Endothelial cell of umbilical vein (primary cell): ENCODE results near the gene C7orf25. TPM values are rescaled to one million over a fixed set of nuclear protein-coding genes. Genes with fewer than 3 reads are reported as not detected.

Experiments
- BruUV-seq: library from RNA; stranded (reverse); fragments of 400-500 nt; replicated peaks from 2 replicates; lab custom pipeline; 2021; lab: Mats Ljungman, UMichigan
- CTCF ChIA-PET: fragments of 300-600, 350-600 bp; sonication (Branson Sonifier 250); formaldehyde crosslinking; loops from one replicate; lab custom pipeline; 2021; ENCODE audit warnings: antibody characterized with exemption, inconsistent platforms; lab: Charles Lee
- POLR2A ChIA-PET: fragments of 300-600, 350-600 bp; sonication (Branson Sonifier 250); formaldehyde crosslinking; loops from one replicate; lab custom pipeline; 2021; ENCODE audit warnings: antibody characterized with exemption, inconsistent platforms; lab: Charles Lee
- DNase-seq: peaks from one replicate; pipeline ENCODE4 v3.0.0-alpha.2; 2011; ENCODE audit warnings: low read depth, low spot score
- FAIRE-seq: peaks from 2 replicates; lab custom pipeline; 2011; peaks lifted over from hg19 to GRCh38; lab: Jason Lieb, UNC
- H2AFZ ChIP-seq: 2 replicates; pipeline ENCODE4 v1.6.0; 2012; ENCODE audit warnings: low read depth, low read length, control low read depth, inconsistent platforms
- H3K27ac ChIP-seq: 2 replicates; pipeline ENCODE4 v1.5.1; 2011; ENCODE audit warnings: low read depth, mild to moderate bottlenecking, control low read depth, low read length, moderate library complexity; ENCODE audit not compliant: insufficient read depth
- H3K27me3 ChIP-seq, 2 experiments: 2 replicates each; pipeline versions ENCODE4 v1.6.0 to v1.6.1; 2011; ENCODE audit warnings: low read length in 2 of 2, mixed read lengths in 1 of 2; ENCODE audit not compliant: control insufficient read depth in 2 of 2, insufficient read depth in 2 of 2
- H3K36me3 ChIP-seq, 2 experiments: 2 replicates in 1 of 2; 3 replicates in 1 of 2; pipeline ENCODE4 v1.5.1; 2011; ENCODE audit warnings: low read length in 2 of 2, mild to moderate bottlenecking in 1 of 2, moderate library complexity in 1 of 2; ENCODE audit not compliant: control insufficient read depth in 2 of 2, insufficient read depth in 2 of 2; ENCODE audit errors: extremely low read depth in 1 of 2
- H3K4me1 ChIP-seq: 3 replicates; pipeline ENCODE4 v1.5.1; 2011; ENCODE audit warnings: mild to moderate bottlenecking, low read length; ENCODE audit not compliant: control insufficient read depth, insufficient read depth; ENCODE audit errors: extremely low read depth
- H3K4me2 ChIP-seq: 2 replicates; pipeline ENCODE4 v1.6.1; 2011; ENCODE audit warnings: low read length, control low read depth, mixed read lengths; ENCODE audit not compliant: insufficient read depth
- H3K4me3 ChIP-seq, 3 experiments: fragments of 200-600 bp in 1 of 3; sonication (generic), shearing (Covaris generic) in 1 of 3; replicated peaks in 1 of 3; 2 replicates each; pipeline ENCODE4 v1.5.1; 2011 to 2016; ENCODE audit warnings: control low read depth in 3 of 3, low read length in 3 of 3, mild to moderate bottlenecking in 2 of 3, inconsistent platforms in 1 of 3, low read depth in 1 of 3, moderate library complexity in 1 of 3; ENCODE audit not compliant: insufficient read depth in 1 of 3
- H3K79me2 ChIP-seq: 2 replicates; pipeline ENCODE4 v1.6.0; 2012; ENCODE audit warnings: low read length, inconsistent platforms; ENCODE audit not compliant: control insufficient read depth, insufficient read depth
- H3K9ac ChIP-seq: replicated peaks from 2 replicates; pipeline ENCODE3; 2011; ENCODE audit warnings: low read length, control low read depth; ENCODE audit not compliant: insufficient read depth; ENCODE audit errors: extremely low read depth
- H3K9me1 ChIP-seq: replicated peaks from 3 replicates; pipeline ENCODE4 v1.6.0; 2011; ENCODE audit warnings: mild to moderate bottlenecking, low read length; ENCODE audit not compliant: control insufficient read depth, insufficient read depth; ENCODE audit errors: extremely low read depth
- H3K9me3 ChIP-seq: replicated peaks from 2 replicates; pipeline ENCODE4 v1.5.1; 2012; ENCODE audit warnings: low read length, inconsistent platforms; ENCODE audit not compliant: control insufficient read depth, insufficient read depth
- H4K20me1 ChIP-seq: replicated peaks from 2 replicates; pipeline ENCODE3; 2011; ENCODE audit warnings: mild to moderate bottlenecking, low read length; ENCODE audit not compliant: control insufficient read depth, insufficient read depth; ENCODE audit errors: extremely low read depth
- CTCF ChIP-seq, 2 donors: IDR thresholded peaks; 1 replicate in 1 of 2; 2 replicates in 1 of 2; pipeline ENCODE4 v1.5.1; 2011; ENCODE audit warnings: low read length in 2 of 2, mild to moderate bottlenecking in 2 of 2, moderate library complexity in 2 of 2, control low read depth in 1 of 2, inconsistent platforms in 1 of 2, low read depth in 1 of 2; ENCODE audit not compliant: insufficient read depth in 1 of 2; ENCODE audit errors: extremely low read depth in 1 of 2
- EZH2 ChIP-seq: IDR thresholded peaks from 2 replicates; pipeline ENCODE4 v1.6.1; 2012; ENCODE audit warnings: borderline replicate concordance, low read depth, mild to moderate bottlenecking, moderate library complexity, low read length, inconsistent platforms; ENCODE audit not compliant: severe bottlenecking
- FOS ChIP-seq: IDR thresholded peaks from 2 replicates; pipeline ENCODE4 v1.6.1; 2011; ENCODE audit warnings: mild to moderate bottlenecking, low read length, moderate library complexity, borderline replicate concordance; ENCODE audit not compliant: insufficient read depth
- GATA2 ChIP-seq: IDR thresholded peaks from 2 replicates; pipeline ENCODE4 v1.7.0; 2011; ENCODE audit warnings: low read depth, mild to moderate bottlenecking, moderate library complexity, mixed read lengths, low read length; ENCODE audit not compliant: insufficient read length, insufficient read depth
- JUN ChIP-seq: IDR thresholded peaks from 2 replicates; pipeline ENCODE4 v1.6.1; 2011; ENCODE audit warnings: borderline replicate concordance, low read depth; ENCODE audit not compliant: insufficient read length, insufficient read depth
- MYC ChIP-seq: IDR thresholded peaks from one replicate; pipeline ENCODE4 v1.6.1; 2011; ENCODE audit warnings: mild to moderate bottlenecking, low read depth, low read length
- POLR2A ChIP-seq: IDR thresholded peaks from 2 replicates; pipeline ENCODE4 v1.6.1; 2012; ENCODE audit warnings: low read depth, mild to moderate bottlenecking, control low read depth, low read length
- POLR2AphosphoS5 ChIP-seq: IDR thresholded peaks from 2 replicates; pipeline ENCODE4 v1.6.1; 2012; ENCODE audit warnings: low read depth, mild to moderate bottlenecking, control low read depth, low read length, moderate library complexity; ENCODE audit not compliant: insufficient read depth
- dilution Hi-C: fragments of 300-500 bp; cut with MboI; formaldehyde crosslinking; loops from one replicate; pipeline ENCODE4 v1.15.0; 2019; ENCODE audit warnings: low sequenced_read_pairs; ENCODE audit not compliant: extremely low pct_ligation_motif_present
- intact Hi-C: fragments of 100-400 bp; cut with micrococcal nuclease; formaldehyde crosslinking; loops from one replicate; pipeline ENCODE4 v1.10.0; 2022
- polyA plus RNA-seq, 4 experiments: library from polyadenylated mRNA; depleted of rRNA in 3 of 4; stranded (reverse) in 3 of 4; unstranded in 1 of 4; fragments of >200 nt; gene quantifications; 2 replicates each; pipeline versions ENCODE4 v1.2.1 to v1.2.3, GENCODE V29; 2011 to 2012; ENCODE audit warnings: missing spikeins in 1 of 4
- total RNA-seq: library from RNA; stranded (reverse); gene quantifications from 2 replicates; pipeline ENCODE4 v1.2.3, GENCODE V29; 2021
- TF ChIP-seq, protein P1 (sequence below): IDR thresholded peaks from 2 replicates; pipeline ENCODE4 v1.6.1; 2011; ENCODE audit not compliant: insufficient read depth, insufficient read length

C7orf25 gene
- total and polyA plus RNA-seq, 2 donors (not counting 3 experiments of a cell fraction or from before 2014, with no cell fraction given): 1.4 to 4.5 TPM

DNA sequence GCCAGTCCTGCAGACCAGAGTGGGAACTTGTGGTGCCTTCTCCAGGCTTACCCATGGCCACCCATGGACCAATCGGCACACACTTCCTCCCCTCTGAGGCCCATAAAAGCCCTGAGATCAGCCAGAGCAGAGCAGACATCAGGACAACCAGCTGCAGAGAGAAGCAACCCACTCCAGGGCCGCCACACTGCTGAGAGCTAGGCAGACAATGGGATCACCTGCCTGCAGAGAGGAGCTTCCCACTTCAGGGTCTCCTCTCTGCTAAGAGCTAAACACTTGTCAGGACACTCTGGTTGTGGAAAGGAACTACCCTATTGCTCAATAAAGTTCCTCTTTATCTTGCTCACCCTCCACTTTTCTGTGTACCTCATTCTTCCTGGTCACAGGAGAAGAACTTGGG, 34.0 kb downstream of the C7orf25 start:
- no peaks in the 10 kb centered on the region for H4K20me1 ChIP-seq
- intact Hi-C loops (no loop called here), dilution Hi-C loops (no loop called here)
- DNase-seq (no peak), FAIRE-seq (no peak)
- CTCF ChIA-PET: interaction anchor here (1.6 to 6.2 kb wide), 5 partner anchors 9 to 934 kb away, joined by 5 to 354 read pairs (median 15); no protein-coding TSS in a partner anchor
- H3K27ac ChIP-seq: no peak overlapping the region
- H3K4me2 ChIP-seq: no peak overlapping the region
- TF ChIP-seq POLR2A (no peak), GATA2 (no peak), MYC (no peak), EZH2 (no peak), JUN (no peak), CTCF (IDR thresholded peaks at IDR 0.05; ENCODE audit: extremely low read depth in 1 of 2, insufficient read depth in 1 of 2, low read depth in 1 of 2, low read length in 2 of 2) (no peak), POLR2AphosphoS5 (no peak), FOS (no peak)
- TF ChIP-seq, protein P1, sequence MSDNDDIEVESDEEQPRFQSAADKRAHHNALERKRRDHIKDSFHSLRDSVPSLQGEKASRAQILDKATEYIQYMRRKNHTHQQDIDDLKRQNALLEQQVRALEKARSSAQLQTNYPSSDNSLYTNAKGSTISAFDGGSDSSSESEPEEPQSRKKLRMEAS: no peak
- H3K9ac ChIP-seq: no peak overlapping the region
- no peaks in the 10 kb centered on the region for H3K9me1 ChIP-seq
- no peak overlapping the region for H2AFZ ChIP-seq
- H3K4me1 ChIP-seq: no peaks in the 10 kb centered on the region
- H3K27me3 ChIP-seq: peaks cover 3 to 6% of the 10 kb centered on the region in 2 experiments
- no TSS peak for BruUV-seq
- H3K36me3 ChIP-seq: no peaks in the 10 kb centered on the region
- POLR2A ChIA-PET: no interaction called here
- H3K79me2 ChIP-seq: no peaks in the 10 kb centered on the region
- no peaks in the 10 kb centered on the region for H3K9me3 ChIP-seq
- H3K4me3 ChIP-seq: no peak overlapping the region
